Prostate gland (tissue), 2 donors: ENCODE measurements around the gene CTTN.

Experiments used
- CTCF ChIP-seq, 4 experiments: fragments of 200-600 bp in 2 of 4; fragments of 450-650 bp in 2 of 4; sonication (generic) in 2 of 4; IDR thresholded peaks; 1 replicate in 3 of 4; 2 replicates in 1 of 4; pipeline ENCODE4 v1.5.1; 2016 to 2019; ENCODE audit warnings: antibody characterized with exemption in 4 of 4, mild to moderate bottlenecking in 2 of 4, moderate library complexity in 2 of 4
- POLR2A ChIP-seq: fragments of 450-650 bp; IDR thresholded peaks from one replicate; pipeline ENCODE4 v1.6.1; 2016; ENCODE audit warnings: antibody characterized with exemption, mild to moderate bottlenecking

- TF ChIP-seq CTCF (IDR thresholded peaks at IDR 0.05) (no peak), POLR2A (no peak)
These were observed 39.6 kb upstream of the CTTN start for GRCh38 chr11:70358753-70359152.
